ENCODE data around the gene TMEM51. TPM values are rescaled to one million over a fixed set of nuclear protein-coding genes. Genes with fewer than 3 reads are reported as not detected.

TMEM51 gene
- total RNA-seq, 1 experiment from 2014 or later = 1.7 TPM

DNA sequence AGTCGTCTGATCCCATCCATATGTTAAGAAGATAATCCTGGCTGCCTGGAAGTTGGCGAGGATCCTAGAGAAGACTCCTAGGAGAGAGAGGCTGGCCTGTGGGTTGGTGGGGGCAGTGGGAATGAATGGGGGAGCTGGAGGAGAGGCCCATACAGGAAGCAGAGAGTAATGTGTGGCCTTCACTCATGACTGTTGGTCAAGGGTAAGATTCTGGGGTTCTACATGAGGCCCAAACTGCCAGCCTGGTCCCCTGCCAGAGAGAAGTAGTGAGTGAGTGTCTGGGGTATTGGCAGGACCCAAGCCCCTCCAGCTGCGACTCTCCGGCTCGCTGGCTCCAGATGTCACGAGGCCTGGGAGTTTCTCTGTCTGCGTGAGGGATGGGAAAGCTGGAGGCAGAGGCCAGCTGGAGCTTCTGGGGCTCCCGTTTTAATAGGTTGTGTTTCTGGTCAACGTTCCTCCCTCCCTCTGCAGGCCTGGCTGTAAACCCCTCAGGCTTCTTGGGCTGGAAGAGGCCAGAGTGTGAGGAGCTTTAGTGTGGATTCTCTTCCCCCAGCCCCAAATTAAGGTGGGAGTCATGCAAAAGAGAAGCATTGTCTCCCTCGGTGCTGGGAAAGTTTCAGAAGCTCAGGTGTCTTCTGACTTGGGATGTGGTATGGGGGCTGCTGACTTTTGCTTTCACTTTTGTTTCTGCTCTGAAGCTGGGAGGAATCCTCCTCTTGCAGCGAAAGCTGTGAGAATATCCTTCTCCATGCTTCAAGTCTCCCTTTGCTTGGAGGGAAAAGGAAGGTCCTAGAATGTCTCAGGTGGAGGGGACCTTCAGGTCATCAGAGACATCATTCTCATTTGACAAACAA is 2.6 kb downstream of the TMEM51 start:
- CTCF ChIA-PET = no interaction called here
- DNase-seq (ENCODE audit: low spot score) = peak; percentile 25
- no peaks in the 10 kb centered on the region for H3K27me3 ChIP-seq (replicated peaks; ENCODE audit: insufficient read depth, low read depth, low read length, poor library complexity)
- H3K4me3 ChIP-seq (ENCODE audit: low read depth, low read length, poor library complexity, severe bottlenecking) = no peak overlapping the region
- no peak overlapping the region for H3K27ac ChIP-seq (ENCODE audit: low read depth, low read length, poor library complexity, severe bottlenecking)
- BruUV-seq (replicated peaks) = no TSS peak
- POLR2A ChIA-PET (ENCODE audit: low non-redundant PET) = no interaction called here
- intact Hi-C loops (cut with micrococcal nuclease; ENCODE audit: unreplicated experiment) = no loop called here
- H3K9me3 ChIP-seq (ENCODE audit: low read depth, low read length, poor library complexity, severe bottlenecking) = no peaks in the 10 kb centered on the region
- H3K36me3 ChIP-seq (ENCODE audit: insufficient read depth, low read length, poor library complexity, severe bottlenecking) = no peaks in the 10 kb centered on the region
- TF ChIP-seq, protein P1, sequence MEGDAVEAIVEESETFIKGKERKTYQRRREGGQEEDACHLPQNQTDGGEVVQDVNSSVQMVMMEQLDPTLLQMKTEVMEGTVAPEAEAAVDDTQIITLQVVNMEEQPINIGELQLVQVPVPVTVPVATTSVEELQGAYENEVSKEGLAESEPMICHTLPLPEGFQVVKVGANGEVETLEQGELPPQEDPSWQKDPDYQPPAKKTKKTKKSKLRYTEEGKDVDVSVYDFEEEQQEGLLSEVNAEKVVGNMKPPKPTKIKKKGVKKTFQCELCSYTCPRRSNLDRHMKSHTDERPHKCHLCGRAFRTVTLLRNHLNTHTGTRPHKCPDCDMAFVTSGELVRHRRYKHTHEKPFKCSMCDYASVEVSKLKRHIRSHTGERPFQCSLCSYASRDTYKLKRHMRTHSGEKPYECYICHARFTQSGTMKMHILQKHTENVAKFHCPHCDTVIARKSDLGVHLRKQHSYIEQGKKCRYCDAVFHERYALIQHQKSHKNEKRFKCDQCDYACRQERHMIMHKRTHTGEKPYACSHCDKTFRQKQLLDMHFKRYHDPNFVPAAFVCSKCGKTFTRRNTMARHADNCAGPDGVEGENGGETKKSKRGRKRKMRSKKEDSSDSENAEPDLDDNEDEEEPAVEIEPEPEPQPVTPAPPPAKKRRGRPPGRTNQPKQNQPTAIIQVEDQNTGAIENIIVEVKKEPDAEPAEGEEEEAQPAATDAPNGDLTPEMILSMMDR (conservative IDR thresholded peaks at IDR 0.05; ENCODE audit: low read depth, low read length) = no peak
- no peak for TF ChIP-seq EZH2 (IDR thresholded peaks at IDR 0.05; ENCODE audit: borderline replicate concordance, low read depth, low read length, poor library complexity, severe bottlenecking)
- peaks cover 13% of the 10 kb centered on the region for H3K4me1 ChIP-seq (ENCODE audit: insufficient read depth, low read length, poor library complexity, severe bottlenecking)

DNA sequence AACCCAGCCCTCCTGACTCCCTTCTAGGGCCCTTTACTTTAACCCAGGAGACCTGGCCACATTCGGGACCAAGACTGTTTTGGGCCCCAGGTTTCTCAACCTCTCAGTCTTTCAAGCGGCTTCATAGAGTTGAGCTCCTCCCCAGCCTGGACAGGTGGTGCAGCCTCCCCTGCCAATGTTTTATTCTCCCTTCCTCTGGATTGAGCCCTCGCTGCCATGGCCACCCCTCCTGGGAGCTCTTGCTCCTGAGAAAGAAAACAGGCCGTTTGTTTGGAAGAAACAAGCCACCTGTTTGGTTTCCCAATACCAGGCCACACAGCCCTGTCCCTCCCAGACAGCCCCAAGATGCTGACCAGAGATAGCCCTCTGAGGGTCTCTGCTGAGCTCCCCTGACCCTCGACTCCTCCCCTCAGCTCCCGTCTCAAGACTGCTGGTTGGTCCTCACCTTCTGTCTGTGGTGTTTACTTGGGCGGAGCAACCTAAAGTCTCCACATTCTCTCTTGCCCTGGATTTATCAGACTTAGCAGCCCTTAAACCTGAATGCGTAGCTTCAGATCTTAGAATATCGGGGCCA is 3.3 kb downstream of the TMEM51 start:
- intact Hi-C loops (cut with micrococcal nuclease; ENCODE audit: unreplicated experiment) = no loop called here
- no peak overlapping the region for H3K27ac ChIP-seq (ENCODE audit: low read depth, low read length, poor library complexity, severe bottlenecking)
- POLR2A ChIA-PET (ENCODE audit: low non-redundant PET) = no interaction called here
- DNase-seq (ENCODE audit: low spot score) = no peak
- CTCF ChIA-PET = no interaction called here
- no peak for TF ChIP-seq EZH2 (IDR thresholded peaks at IDR 0.05; ENCODE audit: borderline replicate concordance, low read depth, low read length, poor library complexity, severe bottlenecking)
- TF ChIP-seq, protein P1 (conservative IDR thresholded peaks at IDR 0.05; ENCODE audit: low read depth, low read length) = no peak
- H3K36me3 ChIP-seq (ENCODE audit: insufficient read depth, low read length, poor library complexity, severe bottlenecking) = no peaks in the 10 kb centered on the region
- H3K4me1 ChIP-seq (ENCODE audit: insufficient read depth, low read length, poor library complexity, severe bottlenecking) = peaks cover 13% of the 10 kb centered on the region
- no peaks in the 10 kb centered on the region for H3K9me3 ChIP-seq (ENCODE audit: low read depth, low read length, poor library complexity, severe bottlenecking)
- no peaks in the 10 kb centered on the region for H3K27me3 ChIP-seq (replicated peaks; ENCODE audit: insufficient read depth, low read depth, low read length, poor library complexity)
- BruUV-seq (replicated peaks) = no TSS peak
- H3K4me3 ChIP-seq (ENCODE audit: low read depth, low read length, poor library complexity, severe bottlenecking) = no peak overlapping the region

DNA sequence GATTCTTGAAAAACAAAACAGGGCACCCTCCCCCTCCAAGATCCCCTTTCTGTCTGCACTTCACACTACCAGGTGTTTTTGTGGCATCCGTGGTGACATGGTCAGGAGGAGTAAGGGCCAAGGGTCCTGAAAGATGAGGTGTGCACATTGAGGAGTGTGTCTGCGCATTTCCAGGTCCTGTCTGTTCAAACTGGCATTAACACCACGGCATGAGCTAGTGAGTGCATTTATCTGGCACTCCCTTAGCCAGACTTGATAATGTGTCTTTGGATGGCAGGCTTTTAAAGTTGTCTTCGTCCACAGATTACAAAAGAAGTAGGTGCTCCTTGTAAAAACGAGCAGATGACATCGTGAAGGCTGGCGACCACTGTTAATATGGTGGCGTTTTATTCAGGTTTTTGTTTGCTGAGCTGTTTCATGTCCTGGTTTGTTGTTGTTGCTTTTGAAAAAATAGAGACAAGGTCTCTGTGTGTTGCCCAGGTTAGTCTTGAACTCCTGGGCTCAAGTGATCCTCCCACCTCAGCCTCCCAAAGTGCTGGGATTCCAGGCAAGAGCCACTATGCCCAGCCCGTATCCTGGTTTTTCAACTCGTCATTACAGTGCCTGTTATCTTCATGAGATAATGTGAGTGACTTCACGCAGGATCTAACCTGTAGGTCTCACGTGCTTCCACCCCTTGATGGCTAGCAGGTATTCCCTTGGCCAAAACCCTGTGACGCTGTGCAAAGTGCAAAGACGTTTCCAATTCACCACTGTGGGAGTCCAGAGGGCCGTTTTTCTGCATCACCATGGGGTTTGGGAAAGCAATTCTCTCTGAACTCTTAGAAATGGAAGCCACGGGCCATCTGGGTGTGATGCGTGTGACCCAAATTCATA is 4.2 kb downstream of the TMEM51 start:
- no peaks in the 10 kb centered on the region for H3K36me3 ChIP-seq (ENCODE audit: insufficient read depth, low read length, poor library complexity, severe bottlenecking)
- H3K4me3 ChIP-seq (ENCODE audit: low read depth, low read length, poor library complexity, severe bottlenecking) = no peak overlapping the region
- intact Hi-C loops (cut with micrococcal nuclease; ENCODE audit: unreplicated experiment) = no loop called here
- CTCF ChIA-PET = no interaction called here
- peaks cover 13% of the 10 kb centered on the region for H3K4me1 ChIP-seq (ENCODE audit: insufficient read depth, low read length, poor library complexity, severe bottlenecking)
- H3K27me3 ChIP-seq (replicated peaks; ENCODE audit: insufficient read depth, low read depth, low read length, poor library complexity) = no peaks in the 10 kb centered on the region
- H3K9me3 ChIP-seq (ENCODE audit: low read depth, low read length, poor library complexity, severe bottlenecking) = no peaks in the 10 kb centered on the region
- POLR2A ChIA-PET (ENCODE audit: low non-redundant PET) = no interaction called here
- BruUV-seq (replicated peaks) = no TSS peak
- H3K27ac ChIP-seq (ENCODE audit: low read depth, low read length, poor library complexity, severe bottlenecking) = no peak overlapping the region
- no peak for DNase-seq (ENCODE audit: low spot score)
- TF ChIP-seq EZH2 (IDR thresholded peaks at IDR 0.05; ENCODE audit: borderline replicate concordance, low read depth, low read length, poor library complexity, severe bottlenecking) = no peak
- TF ChIP-seq, protein P1 (conservative IDR thresholded peaks at IDR 0.05; ENCODE audit: low read depth, low read length) = no peak
